AG04449 (cell line): ENCODE data around the gene RPGR.

Source experiments
- CTCF ChIA-PET: fragments of 350-600 bp; formaldehyde crosslinking; extraction: SDS; loops from one replicate; lab custom pipeline; 2021; ENCODE audit warnings: antibody characterized with exemption; lab: Yijun Ruan, JAX
- POLR2A ChIA-PET: fragments of 400-600, 350-600 bp; formaldehyde crosslinking; extraction: SDS; loops from one replicate; lab custom pipeline; 2020; ENCODE audit warnings: antibody characterized with exemption, inconsistent platforms; lab: Yijun Ruan, JAX
- DNase-seq: peaks from one replicate; pipeline ENCODE4 v3.0.0-alpha.2; 2010; ENCODE audit warnings: low read depth, low spot score
- H3K4me3 ChIP-seq: 2 replicates; pipeline ENCODE4 v1.5.1; 2011; ENCODE audit warnings: low read depth, mild to moderate bottlenecking, control low read depth, low read length
- TF ChIP-seq, protein P1 (sequence below): IDR thresholded peaks from one replicate; pipeline ENCODE4 v1.5.1; 2011; ENCODE audit warnings: mild to moderate bottlenecking, moderate library complexity, low read length, control low read depth, inconsistent platforms; ENCODE audit not compliant: insufficient read depth; ENCODE audit errors: missing control alignments

RPGR gene

DNA sequence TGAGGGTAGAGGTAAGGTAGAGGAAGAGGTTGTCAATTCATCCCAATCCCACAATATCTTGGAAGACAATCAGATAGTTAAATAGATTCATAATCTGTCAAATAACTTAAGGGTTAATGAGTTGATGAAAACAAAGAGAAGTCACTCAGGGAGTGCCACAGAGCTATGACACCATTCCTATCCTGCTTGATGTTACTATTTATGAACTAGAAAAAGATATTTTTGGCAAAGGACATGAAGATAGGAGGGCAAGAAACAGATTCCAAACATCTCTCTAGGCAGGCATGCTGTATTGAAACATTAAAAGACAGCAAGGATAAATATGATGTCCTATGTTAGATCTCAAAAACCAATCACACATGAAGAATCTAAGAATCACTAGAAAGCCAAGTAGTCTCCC is 103.1 kb downstream of the RPGR start:
- POLR2A ChIA-PET: no interaction called here
- TF ChIP-seq, protein P1, sequence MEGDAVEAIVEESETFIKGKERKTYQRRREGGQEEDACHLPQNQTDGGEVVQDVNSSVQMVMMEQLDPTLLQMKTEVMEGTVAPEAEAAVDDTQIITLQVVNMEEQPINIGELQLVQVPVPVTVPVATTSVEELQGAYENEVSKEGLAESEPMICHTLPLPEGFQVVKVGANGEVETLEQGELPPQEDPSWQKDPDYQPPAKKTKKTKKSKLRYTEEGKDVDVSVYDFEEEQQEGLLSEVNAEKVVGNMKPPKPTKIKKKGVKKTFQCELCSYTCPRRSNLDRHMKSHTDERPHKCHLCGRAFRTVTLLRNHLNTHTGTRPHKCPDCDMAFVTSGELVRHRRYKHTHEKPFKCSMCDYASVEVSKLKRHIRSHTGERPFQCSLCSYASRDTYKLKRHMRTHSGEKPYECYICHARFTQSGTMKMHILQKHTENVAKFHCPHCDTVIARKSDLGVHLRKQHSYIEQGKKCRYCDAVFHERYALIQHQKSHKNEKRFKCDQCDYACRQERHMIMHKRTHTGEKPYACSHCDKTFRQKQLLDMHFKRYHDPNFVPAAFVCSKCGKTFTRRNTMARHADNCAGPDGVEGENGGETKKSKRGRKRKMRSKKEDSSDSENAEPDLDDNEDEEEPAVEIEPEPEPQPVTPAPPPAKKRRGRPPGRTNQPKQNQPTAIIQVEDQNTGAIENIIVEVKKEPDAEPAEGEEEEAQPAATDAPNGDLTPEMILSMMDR: no peak
- no peak overlapping the region for H3K4me3 ChIP-seq
- CTCF ChIA-PET: no interaction called here
- no peak for DNase-seq

DNA sequence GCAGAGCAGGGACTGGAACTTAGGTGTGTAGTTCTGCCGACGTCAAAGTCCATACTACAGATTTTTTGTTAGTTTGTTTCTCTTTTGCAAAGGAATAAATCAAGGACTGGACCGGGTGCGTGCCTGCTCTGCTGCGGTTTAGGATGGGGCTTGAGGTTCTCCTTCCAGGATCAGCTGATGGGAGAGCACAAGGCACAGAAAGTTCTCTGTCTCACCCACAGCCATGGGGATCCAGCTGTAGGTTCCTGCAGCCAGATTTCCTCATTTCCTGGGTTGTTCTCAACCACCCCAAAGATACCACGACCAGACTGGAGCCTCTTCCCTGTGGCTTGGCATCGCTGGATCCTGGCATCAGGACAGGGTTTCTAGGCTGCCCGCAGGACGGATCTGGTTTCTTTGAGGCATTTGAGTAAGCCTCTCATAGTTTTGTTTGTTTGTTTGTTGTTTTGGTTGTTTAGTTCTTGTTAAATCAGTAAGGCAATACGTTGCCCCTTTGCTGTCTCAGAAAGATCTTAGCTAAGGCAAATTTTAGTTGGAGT is 105.8 kb downstream of the RPGR start:
- POLR2A ChIA-PET: no interaction called here
- TF ChIP-seq, protein P1: no peak
- H3K4me3 ChIP-seq: peak overlapping the region; percentile 65; the same call in 1 of the 2 replicates
- DNase-seq: no peak
- CTCF ChIA-PET: interaction anchor here (1.0 to 4.0 kb wide), 4 partner anchors 8 to 106 kb away, joined by 5 to 19 read pairs (median 12); partner anchors contain the start of gene RPGR

DNA sequence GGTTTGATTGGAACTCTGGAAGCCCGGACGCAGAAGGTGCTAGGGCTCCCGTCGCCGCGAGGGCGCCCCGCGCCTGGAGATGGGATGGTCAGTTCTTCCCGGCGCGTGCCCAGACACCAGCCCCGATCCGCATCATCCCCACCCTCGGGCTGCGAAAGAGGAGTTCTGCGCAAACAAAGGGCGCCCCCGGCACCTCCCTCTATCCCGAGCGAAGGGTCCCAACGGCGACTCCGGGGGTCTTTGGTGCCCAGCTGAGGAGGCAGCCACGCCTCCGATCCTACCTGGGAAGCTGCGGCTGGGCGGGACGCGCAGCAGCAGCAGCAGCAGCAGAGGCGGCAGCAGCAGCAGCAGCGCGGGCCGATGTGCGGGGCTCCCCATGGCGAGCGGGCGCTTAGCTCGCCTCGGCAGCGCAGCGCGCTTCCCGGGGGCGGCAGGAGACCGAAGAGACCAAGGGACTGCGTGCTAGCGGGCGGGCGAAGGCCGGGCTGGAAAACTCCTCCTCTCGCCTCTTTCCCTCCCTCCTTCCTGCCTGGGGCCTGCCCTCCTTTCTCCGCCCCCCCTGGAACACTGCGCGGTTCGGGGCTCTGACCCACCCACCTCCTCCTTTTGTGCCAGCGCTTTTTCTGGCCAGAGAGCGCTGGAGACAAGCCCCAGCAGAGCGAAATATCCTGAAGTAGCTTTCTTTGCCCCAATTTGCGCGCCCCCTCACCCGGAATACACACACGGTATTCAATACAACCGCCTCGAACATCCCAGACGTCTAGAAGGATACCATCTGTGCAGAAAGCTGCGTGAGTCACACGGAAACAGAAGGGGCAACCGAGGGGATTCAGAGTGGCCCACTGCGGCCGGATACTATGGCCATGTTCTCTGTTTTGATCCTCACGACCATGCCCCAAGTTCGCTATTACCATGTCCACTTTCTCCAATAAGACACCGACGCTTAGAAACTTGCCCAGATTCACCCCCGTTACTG is 106.6 kb downstream of the RPGR start, which contains the start of gene SRPX:
SRPX (minus strand) TSS at position 457 of the 976 bp plus-strand sequence; CDS start at position 378, 79 bp downstream.
- no peak for DNase-seq
- CTCF ChIA-PET: interaction anchor here (1.0 to 4.0 kb wide), 10 partner anchors 8 to 107 kb away, joined by 3 to 19 read pairs (median 6); partner anchors contain the start of gene RPGR
- POLR2A ChIA-PET: no interaction called here
- TF ChIP-seq, protein P1: no peak
- peak within 1 kb of the TSS; percentile 65 for H3K4me3 ChIP-seq

DNA sequence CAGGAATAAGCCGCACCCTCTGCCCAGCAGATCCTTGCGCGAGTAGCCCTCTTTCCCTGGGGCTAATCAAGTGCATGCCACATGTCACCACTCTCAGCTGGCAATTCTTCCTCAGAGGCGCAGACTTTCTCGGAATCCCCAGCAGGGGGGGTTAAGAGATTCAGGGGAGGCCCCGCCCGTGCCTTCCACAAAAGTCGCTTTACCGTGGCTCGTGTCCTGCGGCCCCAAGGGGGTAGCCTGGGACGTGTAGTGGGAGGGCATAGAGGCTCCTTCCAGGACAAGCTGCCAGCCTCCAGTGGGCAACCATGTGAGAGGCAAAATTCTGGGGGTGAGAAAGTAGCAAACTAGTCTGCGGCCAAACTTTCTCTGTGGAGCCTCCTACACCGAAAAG is 107.3 kb downstream of the RPGR start:
- ChIA-PET CTCF (interaction anchor here (0.5 to 4.0 kb wide), 13 partner anchors 10 to 108 kb away, joined by 3 to 19 read pairs (median 5); partner anchors contain the start of gene RPGR), POLR2A (no interaction called here)
- TF ChIP-seq, protein P1: peak; percentile 36
- no peak for DNase-seq
- H3K4me3 ChIP-seq: peak overlapping the region; percentile 65
